Testis (tissue), 3 donors: ENCODE results near the gene WDR3. TPM values are rescaled to one million over a fixed set of nuclear protein-coding genes. Genes with fewer than 3 reads are reported as not detected.

Experiments used
- DNase-seq: peaks from one replicate; pipeline ENCODE4 v3.0.0-alpha.2; 2019
- H3K27ac ChIP-seq, 2 donors: fragments of 200-600 bp; sonication (generic); one replicate each; pipeline ENCODE4 v1.5.1; 2019
- H3K27me3 ChIP-seq: fragments of 200-600 bp; sonication (generic); one replicate; pipeline ENCODE4 v1.5.1; 2019
- H3K36me3 ChIP-seq: fragments of 200-600 bp; sonication (generic); one replicate; pipeline ENCODE4 v1.5.1; 2017; ENCODE audit warnings: low read depth; ENCODE audit errors: missing control alignments
- H3K4me1 ChIP-seq: fragments of 200-600 bp; sonication (generic); one replicate; pipeline ENCODE4 v1.5.1; 2019
- H3K4me3 ChIP-seq, 2 donors: fragments of 200-600 bp; sonication (generic); one replicate each; pipeline ENCODE4 v1.5.1; 2017 to 2019
- H3K9me3 ChIP-seq: fragments of 200-600 bp; sonication (generic); one replicate; pipeline ENCODE4 v1.5.1; 2017
- CTCF ChIP-seq, 3 experiments: fragments of 450-650 bp in 2 of 3; fragments of 200-600 bp in 1 of 3; sonication (generic) in 1 of 3; IDR thresholded peaks; one replicate each; pipeline ENCODE4 v1.5.1; 2016 to 2019; ENCODE audit warnings: antibody characterized with exemption in 3 of 3, mild to moderate bottlenecking in 2 of 3, moderate library complexity in 1 of 3
- POLR2A ChIP-seq: fragments of 450-650 bp; IDR thresholded peaks from one replicate; pipeline ENCODE4 v1.6.1; 2017; ENCODE audit warnings: antibody characterized with exemption, mild to moderate bottlenecking, moderate library complexity
- WGBS, 2 donors: methylation state at CpG; one replicate each; pipeline ENCODE4 v1.1.5; 2018; 5-methylcytosine and 5-hydroxymethylcytosine counted together
- intact Hi-C: fragments of 100-400 bp; cut with DNase I; formaldehyde crosslinking; loops from one replicate; pipeline ENCODE4 v1.15.1; 2023; ENCODE audit warnings: low total_unique reads
- polyA plus RNA-seq: library from polyadenylated mRNA; stranded (reverse); fragments of 350-450 nt; fragmentation: Illumina TruSeq; extraction: RNeasy Lipid Tissue Mini Kit (QIAGEN cat#74804); gene quantifications from one replicate; pipeline ENCODE4 v1.2.3, GENCODE V29; 2014; ENCODE audit warnings: low read depth, low replicate concordance; ENCODE audit not compliant: insufficient read depth
- total RNA-seq, 2 donors: library from RNA; depleted of rRNA; stranded (reverse); fragments of >200 nt; gene quantifications; one replicate each; pipeline ENCODE4 v1.2.3, GENCODE V29; 2016

The WDR3 gene
- total and polyA plus RNA-seq, 3 donors from 2014 or later = 15.6 to 34.4 (median 21.9) TPM

- whole genome bisulfite sequencing, 2 donors = 1 to 4% methylated on average over 6 of the region's 6 CpGs
- DNase-seq = no peak
- Histone ChIP-seq H3K9me3 (no peaks in the 10 kb centered on the region), H3K4me1 (peaks cover 13% of the 10 kb centered on the region), H3K36me3 (no peaks in the 10 kb centered on the region), H3K27ac (peak overlapping the region in 1 of 2 donors; percentile 88), H3K27me3 (no peaks in the 10 kb centered on the region), H3K4me3 (peak overlapping the region; percentile 86 to 99)
- intact Hi-C loops = no loop called here
- no peak for TF ChIP-seq CTCF (IDR thresholded peaks at IDR 0.05)
- TF ChIP-seq POLR2A = no peak
Observed at GRCh38 chr1:117930484-117930883, 945 bp downstream of the WDR3 start.

GRCh38 chr1:117932576-117932975 lies 3.0 kb downstream of the WDR3 start:
- no peak overlapping the region for H3K27ac ChIP-seq

GRCh38 chr1:117933769-117934168 lies 4.2 kb downstream of the WDR3 start:
- no peak overlapping the region for H3K27ac ChIP-seq
- no peak for DNase-seq
- peaks cover 8% of the 10 kb centered on the region for H3K4me1 ChIP-seq
- no peak overlapping the region for H3K4me3 ChIP-seq
- H3K27me3 ChIP-seq = no peaks in the 10 kb centered on the region
- 84 to 86% methylated on average over 2 of the region's 2 CpGs for WGBS, 2 donors
- H3K36me3 ChIP-seq = no peaks in the 10 kb centered on the region
- H3K9me3 ChIP-seq = no peaks in the 10 kb centered on the region
- intact Hi-C loops = no loop called here
- TF ChIP-seq POLR2A = no peak
- no peak for TF ChIP-seq CTCF (IDR thresholded peaks at IDR 0.05)

More at GRCh38 chr1:117932576-117932975, 3.0 kb downstream of the WDR3 start:
- intact Hi-C loops = no loop called here
- Histone ChIP-seq H3K36me3 (no peaks in the 10 kb centered on the region), H3K9me3 (no peaks in the 10 kb centered on the region), H3K4me1 (peaks cover 13% of the 10 kb centered on the region), H3K4me3 (no peak overlapping the region), H3K27me3 (no peaks in the 10 kb centered on the region)
- no peak for DNase-seq
- no peak for TF ChIP-seq POLR2A
- TF ChIP-seq CTCF (IDR thresholded peaks at IDR 0.05) = no peak
- WGBS, 2 donors = 82 to 90% methylated on average over 4 of the region's 4 CpGs

- no peaks in the 10 kb centered on the region for H3K4me1 ChIP-seq
- no peak overlapping the region for H3K27ac ChIP-seq
- no peaks in the 10 kb centered on the region for H3K36me3 ChIP-seq
- intact Hi-C loops = no loop called here
- no peak for TF ChIP-seq CTCF (IDR thresholded peaks at IDR 0.05)
- no peak for TF ChIP-seq POLR2A
- H3K27me3 ChIP-seq = no peaks in the 10 kb centered on the region
- no peak for DNase-seq
- no peak overlapping the region for H3K4me3 ChIP-seq
- WGBS, 2 donors = 98 to 100% methylated on average over 2 of the region's 2 CpGs
- H3K9me3 ChIP-seq = no peaks in the 10 kb centered on the region
Observed at GRCh38 chr1:117942293-117942692, 12.8 kb downstream of the WDR3 start.

GRCh38 chr1:117952386-117952785 lies 22.8 kb downstream of the WDR3 start:
- 61 to 81% methylated on average over 1 of the region's 1 CpG for WGBS, 2 donors
- no peak overlapping the region for H3K27ac ChIP-seq
- H3K9me3 ChIP-seq = no peaks in the 10 kb centered on the region
- H3K27me3 ChIP-seq = no peaks in the 10 kb centered on the region
- H3K4me1 ChIP-seq = no peaks in the 10 kb centered on the region
- no peaks in the 10 kb centered on the region for H3K36me3 ChIP-seq
- H3K4me3 ChIP-seq = no peak overlapping the region
- no peak for DNase-seq
- TF ChIP-seq POLR2A = no peak
- TF ChIP-seq CTCF (IDR thresholded peaks at IDR 0.05) = no peak
- intact Hi-C loops = no loop called here
